ENCODE data around the gene COL12A1. TPM values are rescaled to one million over a fixed set of nuclear protein-coding genes. Genes with fewer than 3 reads are reported as not detected.

Gene COL12A1
- total RNA-seq, 1 experiment from 2014 or later = 0.96 TPM

DNA sequence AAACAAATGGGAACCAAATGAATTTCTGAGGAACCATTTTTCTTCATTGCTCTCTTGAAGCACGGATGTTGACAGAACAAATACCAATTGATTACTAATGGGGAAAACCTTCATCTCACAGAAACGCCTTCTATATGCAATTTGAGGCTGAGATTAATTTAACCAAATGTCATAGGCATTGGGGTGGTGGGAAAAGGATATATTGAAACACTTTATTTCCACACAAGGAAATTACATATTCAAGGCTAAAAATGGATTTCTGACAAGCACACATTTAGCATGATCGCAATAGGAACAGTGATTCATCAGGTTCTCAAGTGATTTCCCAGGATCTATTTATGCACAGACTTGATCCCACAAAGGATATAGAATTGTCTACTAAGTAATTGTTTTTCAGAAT is 88.9 kb downstream of the COL12A1 start:
- Mint-ChIP-seq H3K27me3 (ENCODE audit: low read depth) (no peaks in the 10 kb centered on the region), H3K4me1 (no peaks in the 10 kb centered on the region), H3K9me3 (no peaks in the 10 kb centered on the region), H3K27ac (no peak overlapping the region), H3K36me3 (ENCODE audit: insufficient read depth in 1 of 3, low read depth in 3 of 3) (no peaks in the 10 kb centered on the region), H3K4me3 (no peak overlapping the region)
- Histone ChIP-seq H3K18ac (ENCODE audit: insufficient read length, low read depth, low read length) (no peak overlapping the region), H2AFZ (ENCODE audit: low read length) (no peak overlapping the region), H3K23me2 (ENCODE audit: insufficient read length, low read depth, low read length, poor library complexity, severe bottlenecking) (no peaks in the 10 kb centered on the region), H3K56ac (ENCODE audit: insufficient read length, low read depth, low read length) (no peak overlapping the region), H4K20me1 (ENCODE audit: control insufficient read depth, insufficient read depth, insufficient read length) (no peaks in the 10 kb centered on the region), H2BK15ac (ENCODE audit: low read depth, low read length) (no peak overlapping the region), H3K23ac (ENCODE audit: insufficient read length, low read depth, low read length) (no peak overlapping the region), H3K9me3 (ENCODE audit: control insufficient read depth, low read depth, low read length) (no peaks in the 10 kb centered on the region), H4K8ac (replicated peaks; ENCODE audit: insufficient read length, low read depth, low read length) (no peak overlapping the region), H4K5ac (ENCODE audit: insufficient read length, low read depth, low read length) (no peak overlapping the region), H3T11ph (ENCODE audit: low read length) (no peak overlapping the region), H3K27me3 (ENCODE audit: insufficient read depth, low read length) (no peaks in the 10 kb centered on the region), H3K4me1 (ENCODE audit: insufficient read depth, low read length) (no peaks in the 10 kb centered on the region), H3K14ac (ENCODE audit: insufficient read depth, low read length) (no peak overlapping the region), H3K79me2 (ENCODE audit: insufficient read depth, low read length) (no peaks in the 10 kb centered on the region), H3K27ac (ENCODE audit: insufficient read length, low read depth, low read length) (no peak overlapping the region), H3K9ac (ENCODE audit: extremely low read depth, insufficient read length, low read length) (no peak overlapping the region), H2BK5ac (ENCODE audit: insufficient read length, low read length) (no peak overlapping the region), H3K79me1 (ENCODE audit: insufficient read depth, low read depth, low read length, poor library complexity, severe bottlenecking) (no peaks in the 10 kb centered on the region), H4K91ac (ENCODE audit: insufficient read length, low read depth, low read length) (no peak overlapping the region), H3K4me2 (ENCODE audit: insufficient read depth, insufficient read length, low read length) (no peak overlapping the region), H2AK5ac (ENCODE audit: insufficient read length, low read length) (no peak overlapping the region), H2BK20ac (ENCODE audit: low read depth, low read length, poor library complexity, severe bottlenecking) (no peak overlapping the region), H2BK120ac (ENCODE audit: low read depth, low read length, poor library complexity, severe bottlenecking) (no peak overlapping the region), H3K4ac (ENCODE audit: low read depth, low read length) (no peak overlapping the region), H2BK12ac (ENCODE audit: insufficient read length, low read depth, low read length) (no peak overlapping the region)
- no peak for DNase-seq
- TF ChIP-seq, protein P1, sequence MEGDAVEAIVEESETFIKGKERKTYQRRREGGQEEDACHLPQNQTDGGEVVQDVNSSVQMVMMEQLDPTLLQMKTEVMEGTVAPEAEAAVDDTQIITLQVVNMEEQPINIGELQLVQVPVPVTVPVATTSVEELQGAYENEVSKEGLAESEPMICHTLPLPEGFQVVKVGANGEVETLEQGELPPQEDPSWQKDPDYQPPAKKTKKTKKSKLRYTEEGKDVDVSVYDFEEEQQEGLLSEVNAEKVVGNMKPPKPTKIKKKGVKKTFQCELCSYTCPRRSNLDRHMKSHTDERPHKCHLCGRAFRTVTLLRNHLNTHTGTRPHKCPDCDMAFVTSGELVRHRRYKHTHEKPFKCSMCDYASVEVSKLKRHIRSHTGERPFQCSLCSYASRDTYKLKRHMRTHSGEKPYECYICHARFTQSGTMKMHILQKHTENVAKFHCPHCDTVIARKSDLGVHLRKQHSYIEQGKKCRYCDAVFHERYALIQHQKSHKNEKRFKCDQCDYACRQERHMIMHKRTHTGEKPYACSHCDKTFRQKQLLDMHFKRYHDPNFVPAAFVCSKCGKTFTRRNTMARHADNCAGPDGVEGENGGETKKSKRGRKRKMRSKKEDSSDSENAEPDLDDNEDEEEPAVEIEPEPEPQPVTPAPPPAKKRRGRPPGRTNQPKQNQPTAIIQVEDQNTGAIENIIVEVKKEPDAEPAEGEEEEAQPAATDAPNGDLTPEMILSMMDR (conservative IDR thresholded peaks at IDR 0.05) = no peak
- WGBS (ENCODE audit: extremely low coverage, insufficient read length, low lambda C conversion rate) = no CpG with 5 or more reads among the region's 3 CpGs

Data from H9 (cell line).